ENCODE data around the gene MEST.
A peak's percentile ranks its signal among the peaks of the same experiment; 100 is the strongest.

The MEST gene

GRCh38 chr7:130490311-130490791 lies 1.5 kb upstream of the MEST start:
- WGBS, 2 donors (ENCODE audit: extremely low coverage in 2 of 2, insufficient read length in 2 of 2, insufficient replicate concordance in 1 of 2), result no CpG with 5 or more reads among the region's 21 CpGs
- peak; percentile 79 for DNase-seq (ENCODE audit: low spot score)

GRCh38 chr7:130490888-130491804 lies 739 bp upstream of the MEST start:
- H3K9ac ChIP-seq (ENCODE audit: low read depth, low read length, poor library complexity), result peak overlapping the region; percentile 85
- peaks cover 3 to 4% of the 10 kb centered on the region in 2 donors for H3K4me1 ChIP-seq (ENCODE audit: control insufficient read depth in 2 of 2, insufficient read depth in 1 of 2, low read depth in 1 of 2, low read length in 2 of 2)
- peak overlapping the region; percentile 90 for H2AK5ac ChIP-seq (ENCODE audit: low read depth, low read length)
- H3K18ac ChIP-seq (ENCODE audit: low read length), result peak overlapping the region; percentile 95
- H3K27ac ChIP-seq (replicated peaks; ENCODE audit: low read length), result peak overlapping the region; percentile 83
- peak; percentile 55 for DNase-seq (ENCODE audit: low spot score)
- no CpG with 5 or more reads among the region's 62 CpGs for WGBS, 2 donors (ENCODE audit: extremely low coverage in 2 of 2, insufficient read length in 2 of 2, insufficient replicate concordance in 1 of 2)
- H2BK120ac ChIP-seq (ENCODE audit: low read depth, low read length), result no peak overlapping the region
- no peak overlapping the region for H2BK12ac ChIP-seq (ENCODE audit: low read length)
- no peak overlapping the region for H2BK15ac ChIP-seq (ENCODE audit: low read length)
- H3K14ac ChIP-seq (ENCODE audit: low read length), result peak overlapping the region; percentile 58
- peak overlapping the region; percentile 79 for H3K4me2 ChIP-seq (ENCODE audit: insufficient read depth, low read length, poor library complexity, severe bottlenecking)
- H3K36me3 ChIP-seq (replicated peaks in 1 of 2; ENCODE audit: control insufficient read depth in 2 of 2, insufficient read depth in 2 of 2, low read length in 2 of 2), result peaks cover 4 to 17% of the 10 kb centered on the region in 2 donors
- peak overlapping the region; percentile 40 for H3K23ac ChIP-seq (ENCODE audit: low read depth, low read length, poor library complexity)
- peaks cover 11% of the 10 kb centered on the region for H3K79me1 ChIP-seq (ENCODE audit: low read depth, low read length)
- H3K9me3 ChIP-seq (replicated peaks in 1 of 2; ENCODE audit: control insufficient read depth in 2 of 2, insufficient read depth in 1 of 2, low read depth in 1 of 2, low read length in 2 of 2), result peaks cover 9 to 10% of the 10 kb centered on the region in 2 donors
- H3K4ac ChIP-seq (ENCODE audit: low read length), result peak overlapping the region; percentile 57
- peak overlapping the region; percentile 19 for H2BK5ac ChIP-seq (ENCODE audit: low read length)
- peak overlapping the region; percentile 55 to 74 for H3K4me3 ChIP-seq (ENCODE audit: low read length in 2 of 2)
- H4K8ac ChIP-seq (ENCODE audit: low read depth, low read length), result peak overlapping the region; percentile 54
- peak overlapping the region; percentile 75 for H2AFZ ChIP-seq (ENCODE audit: low read length)
- peak overlapping the region; percentile 96 for H4K91ac ChIP-seq (ENCODE audit: low read depth, low read length, poor library complexity)
- no peaks in the 10 kb centered on the region for H3K27me3 ChIP-seq (ENCODE audit: control insufficient read depth in 3 of 3, insufficient read depth in 3 of 3, low read depth in 1 of 3, low read length in 3 of 3)

More at GRCh38 chr7:130490311-130490791, 1.5 kb upstream of the MEST start:
- Histone ChIP-seq H3K36me3 (replicated peaks in 1 of 2; ENCODE audit: control insufficient read depth in 2 of 2, insufficient read depth in 2 of 2, low read length in 2 of 2) (peaks cover 4 to 9% of the 10 kb centered on the region in 2 donors), H3K27me3 (ENCODE audit: control insufficient read depth in 3 of 3, insufficient read depth in 3 of 3, low read depth in 1 of 3, low read length in 3 of 3) (no peaks in the 10 kb centered on the region), H2AFZ (ENCODE audit: low read length) (peak overlapping the region; percentile 10), H3K18ac (ENCODE audit: low read length) (no peak overlapping the region), H4K91ac (ENCODE audit: low read depth, low read length, poor library complexity) (no peak overlapping the region), H2BK12ac (ENCODE audit: low read length) (no peak overlapping the region), H3K27ac (replicated peaks; ENCODE audit: low read length) (peak overlapping the region; percentile 83), H3K4me3 (ENCODE audit: low read length in 2 of 2) (peak overlapping the region; percentile 24 to 37), H3K79me1 (ENCODE audit: low read depth, low read length) (peaks cover 11% of the 10 kb centered on the region), H2BK120ac (ENCODE audit: low read depth, low read length) (no peak overlapping the region), H3K23ac (ENCODE audit: low read depth, low read length, poor library complexity) (peak overlapping the region; percentile 26), H3K4me1 (ENCODE audit: control insufficient read depth in 2 of 2, insufficient read depth in 1 of 2, low read depth in 1 of 2, low read length in 2 of 2) (peaks cover 3 to 5% of the 10 kb centered on the region in 2 donors), H4K8ac (ENCODE audit: low read depth, low read length) (no peak overlapping the region), H3K9me3 (replicated peaks in 1 of 2; ENCODE audit: control insufficient read depth in 2 of 2, insufficient read depth in 1 of 2, low read depth in 1 of 2, low read length in 2 of 2) (peaks cover 9 to 10% of the 10 kb centered on the region in 2 donors), H2AK5ac (ENCODE audit: low read depth, low read length) (no peak overlapping the region), H3K14ac (ENCODE audit: low read length) (no peak overlapping the region), H3K4ac (ENCODE audit: low read length) (no peak overlapping the region), H2BK15ac (ENCODE audit: low read length) (no peak overlapping the region), H2BK5ac (ENCODE audit: low read length) (no peak overlapping the region), H3K4me2 (ENCODE audit: insufficient read depth, low read length, poor library complexity, severe bottlenecking) (peak overlapping the region; percentile 48), H3K9ac (ENCODE audit: low read depth, low read length, poor library complexity) (no peak overlapping the region)

- Histone ChIP-seq H4K91ac (ENCODE audit: low read depth, low read length, poor library complexity) (no peak overlapping the region), H2BK120ac (ENCODE audit: low read depth, low read length) (no peak overlapping the region), H3K23ac (ENCODE audit: low read depth, low read length, poor library complexity) (peak overlapping the region; percentile 82), H3K14ac (ENCODE audit: low read length) (no peak overlapping the region), H3K27ac (replicated peaks; ENCODE audit: low read length) (no peak overlapping the region), H2BK15ac (ENCODE audit: low read length) (no peak overlapping the region), H3K79me1 (ENCODE audit: low read depth, low read length) (peaks cover 5% of the 10 kb centered on the region), H2AK5ac (ENCODE audit: low read depth, low read length) (no peak overlapping the region), H3K4me2 (ENCODE audit: insufficient read depth, low read length, poor library complexity, severe bottlenecking) (peak overlapping the region; percentile 28), H2BK5ac (ENCODE audit: low read length) (no peak overlapping the region), H3K36me3 (replicated peaks in 1 of 2; ENCODE audit: control insufficient read depth in 2 of 2, insufficient read depth in 2 of 2, low read length in 2 of 2) (peaks cover 6 to 31% of the 10 kb centered on the region in 2 donors), H3K27me3 (ENCODE audit: control insufficient read depth in 3 of 3, insufficient read depth in 3 of 3, low read depth in 1 of 3, low read length in 3 of 3) (no peaks in the 10 kb centered on the region), H4K8ac (ENCODE audit: low read depth, low read length) (no peak overlapping the region), H3K4ac (ENCODE audit: low read length) (no peak overlapping the region), H3K9me3 (replicated peaks in 1 of 2; ENCODE audit: control insufficient read depth in 2 of 2, insufficient read depth in 1 of 2, low read depth in 1 of 2, low read length in 2 of 2) (peaks cover 9 to 10% of the 10 kb centered on the region in 2 donors), H3K4me3 (ENCODE audit: low read length in 2 of 2) (peak overlapping the region; percentile 74 to 97), H2BK12ac (ENCODE audit: low read length) (no peak overlapping the region), H3K18ac (ENCODE audit: low read length) (peak overlapping the region; percentile 65), H3K9ac (ENCODE audit: low read depth, low read length, poor library complexity) (peak overlapping the region; percentile 96), H3K4me1 (ENCODE audit: control insufficient read depth in 2 of 2, insufficient read depth in 1 of 2, low read depth in 1 of 2, low read length in 2 of 2) (peaks cover 3 to 4% of the 10 kb centered on the region in 2 donors), H2AFZ (ENCODE audit: low read length) (peak overlapping the region; percentile 57)
- WGBS, 2 donors (ENCODE audit: extremely low coverage in 2 of 2, insufficient read length in 2 of 2, insufficient replicate concordance in 1 of 2), result no CpG with 5 or more reads among the region's 50 CpGs
- DNase-seq (ENCODE audit: low spot score), result no peak
These were observed 814 bp downstream of the MEST start for GRCh38 chr7:130492523-130493274.

Data from neuronal stem cell (in vitro differentiated cells).